ENCODE data around the gene MAP4K2. TPM values are rescaled to one million over a fixed set of nuclear protein-coding genes. Genes with fewer than 3 reads are reported as not detected.

Gene MAP4K2
- total and polyA plus RNA-seq, 2 of the 4 experiments (the other 2 are of a cell fraction): 11.7 to 16.6 TPM

GRCh38 chr11:64744544-64745188, 58.3 kb downstream of the MAP4K2 start:
- ATAC-seq (ENCODE audit: low read depth) (no peak), DNase-seq (no peak)
- Histone ChIP-seq H4K20me1 (ENCODE audit: insufficient read depth, low read length) (peaks cover 3% of the 10 kb centered on the region; the same call in 1 of the 2 replicates), H3K4ac (ENCODE audit: low read depth, low read length) (no peak overlapping the region), H2BK5ac (ENCODE audit: low read depth, low read length, poor library complexity, severe bottlenecking) (no peak overlapping the region), H2BK15ac (ENCODE audit: low read depth, low read length) (no peak overlapping the region), H3K14ac (replicated peaks; ENCODE audit: low read depth, low read length) (no peak overlapping the region), H2AFZ (replicated peaks; ENCODE audit: low read length, poor library complexity) (peak overlapping the region; percentile 86), H3K18ac (ENCODE audit: low read depth, low read length) (no peak overlapping the region), H3K9me1 (ENCODE audit: insufficient read depth, low read length) (peaks cover 7% of the 10 kb centered on the region), H3K4me2 (ENCODE audit: low read depth, low read length) (peak overlapping the region; percentile 25; the same call in 1 of the 2 replicates), H3K9ac (ENCODE audit: low read depth, low read length) (no peak overlapping the region), H3K4me3 (ENCODE audit: insufficient read depth, low read depth, low read length) (peak overlapping the region; percentile 26), H2BK120ac (ENCODE audit: low read depth, low read length) (no peak overlapping the region), H3K27me3 (ENCODE audit: control insufficient read depth, insufficient read depth, low read length) (peaks cover 58% of the 10 kb centered on the region), H3K23ac (ENCODE audit: low read depth, low read length) (no peak overlapping the region), H3K9me3 (ENCODE audit: control insufficient read depth, insufficient read depth, low read length) (no peaks in the 10 kb centered on the region), H3K56ac (ENCODE audit: extremely low read depth, insufficient read depth, low read length) (no peak overlapping the region), H3K79me1 (ENCODE audit: low read depth in 1 of 2, low read length in 2 of 2) (no peaks in the 10 kb centered on the region), H4K91ac (ENCODE audit: insufficient read depth, low read depth, low read length) (no peak overlapping the region), H2AK9ac (replicated peaks; ENCODE audit: low read depth, low read length, poor library complexity) (peak overlapping the region; percentile 65), H2BK20ac (ENCODE audit: low read depth, low read length) (no peak overlapping the region), H3K4me1 (ENCODE audit: control insufficient read depth, insufficient read depth, low read length) (peaks cover 14% of the 10 kb centered on the region), H2AK5ac (ENCODE audit: low read depth, low read length) (no peak overlapping the region), H3K27ac (ENCODE audit: insufficient read depth, low read length) (no peak overlapping the region), H4K8ac (ENCODE audit: low read depth in 2 of 2, low read length in 2 of 2) (peak overlapping the region in 1 of 2 experiments; percentile 40; a peak in 1 of 4 replicates), H3K36me3 (ENCODE audit: control insufficient read depth, insufficient read depth, low read length) (no peaks in the 10 kb centered on the region), H4K5ac (ENCODE audit: low read depth, low read length) (no peak overlapping the region)
- in situ Hi-C loops (cut with MboI; ENCODE audit: low sequenced_read_pairs): no loop called here
- ChIA-PET POLR2A (ENCODE audit: unreplicated experiment) (no interaction called here), CTCF (no interaction called here)
- TF ChIP-seq SMC3 (IDR thresholded peaks at IDR 0.05; ENCODE audit: low read depth, low read length) (no peak), RFX5 (IDR thresholded peaks at IDR 0.05; ENCODE audit: low read depth, low read length) (no peak), RCOR1 (IDR thresholded peaks at IDR 0.05; ENCODE audit: insufficient replicate concordance, low read length) (no peak), CHD1 (IDR thresholded peaks at IDR 0.05; ENCODE audit: low read depth, low read length) (no peak)
- dilution Hi-C loops (cut with HindIII; ENCODE audit: low sequenced_read_pairs, unreplicated experiment): no loop called here
- BruUV-seq (replicated peaks): no TSS peak
- intact Hi-C loops (cut with micrococcal nuclease): no loop called here
- WGBS, 2 experiments (ENCODE audit: extremely low coverage in 2 of 2, insufficient read length in 1 of 2): 0% methylated on average over 3 of the region's 89 CpGs; no CpG with 5 or more reads in 1 of the 2 experiments

Measured in IMR-90 (cell line).